Measurements from ENCODE around the gene ADGRE1.
A peak's percentile ranks its signal among the peaks of the same experiment; 100 is the strongest.

ADGRE1 gene

DNA sequence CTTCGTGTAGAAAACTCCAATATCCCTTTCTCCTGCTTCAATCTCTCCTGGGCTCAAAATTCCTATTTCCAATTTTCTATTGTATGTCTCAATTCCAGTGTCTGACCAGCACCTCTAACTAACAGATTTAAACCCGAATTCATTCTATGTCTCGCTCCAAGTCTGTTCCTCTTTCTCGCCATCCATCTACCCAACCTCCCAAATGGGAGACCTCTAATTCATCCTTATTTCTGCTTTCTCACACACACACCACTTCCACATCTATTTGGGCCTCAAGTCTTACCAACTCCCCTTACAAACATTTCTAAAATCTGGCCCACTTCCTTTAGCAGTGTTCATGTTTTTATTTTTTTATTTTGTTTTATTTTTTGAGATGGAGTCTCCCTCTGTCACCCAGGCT, 80.6 kb downstream of the ADGRE1 start:
- Histone ChIP-seq H3K9ac (ENCODE audit: low read length) (no peak overlapping the region), H3K4me2 (ENCODE audit: low read depth, low read length, poor library complexity, severe bottlenecking) (no peak overlapping the region), H3K79me2 (ENCODE audit: insufficient read depth, low read length) (no peaks in the 10 kb centered on the region), H3K36me3 (ENCODE audit: low read length) (no peaks in the 10 kb centered on the region), H3K4me3 (ENCODE audit: insufficient read depth, low read length, poor library complexity, severe bottlenecking) (no peak overlapping the region), H3K27me3 (ENCODE audit: low read length) (no peaks in the 10 kb centered on the region), H3F3A (ENCODE audit: insufficient read depth) (no peaks in the 10 kb centered on the region), H3K9me2 (replicated peaks; ENCODE audit: insufficient read depth, low read length) (no peaks in the 10 kb centered on the region), H4K20me1 (ENCODE audit: low read depth, low read length) (no peaks in the 10 kb centered on the region), H2AFZ (ENCODE audit: low read depth, low read length, severe bottlenecking) (no peak overlapping the region), H3K27ac (ENCODE audit: low read depth, low read length) (no peak overlapping the region), H3K9me3 (ENCODE audit: insufficient read depth, low read length) (no peaks in the 10 kb centered on the region)
- TF ChIP-seq CTCF (IDR thresholded peaks at IDR 0.05; ENCODE audit: insufficient read depth, low read length, poor library complexity, severe bottlenecking) (no peak), EZH2phosphoT487 (conservative IDR thresholded peaks at IDR 0.05; ENCODE audit: low read length) (no peak)

DNA sequence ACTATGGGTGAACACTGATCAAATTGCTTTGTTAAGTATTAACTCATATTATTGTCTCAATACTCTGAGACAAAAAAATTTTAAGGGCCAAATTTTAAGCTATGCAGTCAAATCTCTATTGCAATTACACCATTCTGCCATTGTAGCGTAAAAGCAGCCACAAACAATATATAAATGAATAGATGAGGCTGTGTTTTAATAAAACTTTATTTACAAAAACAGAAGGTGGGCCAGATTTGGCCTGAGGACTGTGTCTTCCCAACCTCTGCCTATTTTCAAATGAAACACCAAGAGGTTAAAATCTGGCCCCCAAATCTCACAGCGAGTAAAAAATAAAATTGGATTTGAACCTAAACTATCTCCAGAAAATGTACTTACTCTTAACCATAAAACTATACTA, 82.1 kb downstream of the ADGRE1 start:
- Histone ChIP-seq H2AFZ (ENCODE audit: low read depth, low read length, severe bottlenecking) (peak overlapping the region; percentile 74), H3K9ac (ENCODE audit: low read length) (no peak overlapping the region)

GRCh38 chr19:6970021-6970420, 82.6 kb downstream of the ADGRE1 start:
- H3K9me2 ChIP-seq (replicated peaks; ENCODE audit: insufficient read depth, low read length): no peaks in the 10 kb centered on the region
- no peaks in the 10 kb centered on the region for H3K9me3 ChIP-seq (ENCODE audit: insufficient read depth, low read length)
- H2AFZ ChIP-seq (ENCODE audit: low read depth, low read length, severe bottlenecking): peak overlapping the region; percentile 74
- H3K4me2 ChIP-seq (ENCODE audit: low read depth, low read length, poor library complexity, severe bottlenecking): no peak overlapping the region
- no peaks in the 10 kb centered on the region for H3K79me2 ChIP-seq (ENCODE audit: insufficient read depth, low read length)
- no peak overlapping the region for H3K4me3 ChIP-seq (ENCODE audit: insufficient read depth, low read length, poor library complexity, severe bottlenecking)
- no peak overlapping the region for H3K9ac ChIP-seq (ENCODE audit: low read length)
- no peaks in the 10 kb centered on the region for H3K36me3 ChIP-seq (ENCODE audit: low read length)
- no peaks in the 10 kb centered on the region for H3K27me3 ChIP-seq (ENCODE audit: low read length)
- no peaks in the 10 kb centered on the region for H3F3A ChIP-seq (ENCODE audit: insufficient read depth)
- no peak for TF ChIP-seq EZH2phosphoT487 (conservative IDR thresholded peaks at IDR 0.05; ENCODE audit: low read length)
- TF ChIP-seq CTCF (IDR thresholded peaks at IDR 0.05; ENCODE audit: insufficient read depth, low read length, poor library complexity, severe bottlenecking): no peak
- no peak overlapping the region for H3K27ac ChIP-seq (ENCODE audit: low read depth, low read length)
- no peaks in the 10 kb centered on the region for H4K20me1 ChIP-seq (ENCODE audit: low read depth, low read length)

More for the DNA sequence above, 82.1 kb downstream of the ADGRE1 start:
- Histone ChIP-seq H3K4me3 (ENCODE audit: insufficient read depth, low read length, poor library complexity, severe bottlenecking) (no peak overlapping the region), H3K36me3 (ENCODE audit: low read length) (no peaks in the 10 kb centered on the region), H3K27ac (ENCODE audit: low read depth, low read length) (no peak overlapping the region), H4K20me1 (ENCODE audit: low read depth, low read length) (no peaks in the 10 kb centered on the region), H3K9me3 (ENCODE audit: insufficient read depth, low read length) (no peaks in the 10 kb centered on the region), H3K79me2 (ENCODE audit: insufficient read depth, low read length) (no peaks in the 10 kb centered on the region), H3K4me2 (ENCODE audit: low read depth, low read length, poor library complexity, severe bottlenecking) (no peak overlapping the region), H3K27me3 (ENCODE audit: low read length) (no peaks in the 10 kb centered on the region), H3K9me2 (replicated peaks; ENCODE audit: insufficient read depth, low read length) (no peaks in the 10 kb centered on the region), H3F3A (ENCODE audit: insufficient read depth) (no peaks in the 10 kb centered on the region)
- TF ChIP-seq EZH2phosphoT487 (conservative IDR thresholded peaks at IDR 0.05; ENCODE audit: low read length) (no peak), CTCF (IDR thresholded peaks at IDR 0.05; ENCODE audit: insufficient read depth, low read length, poor library complexity, severe bottlenecking) (no peak)
